Colonic mucosa (tissue), 4 donors: ENCODE data around the gene NSMCE3. TPM values are rescaled to one million over a fixed set of nuclear protein-coding genes. Genes with fewer than 3 reads are reported as not detected.
"Not testable (repeated sequence)": the region's sequence is repeated elsewhere in the genome, so short reads cannot be mapped to it uniquely, and the experiment has no call there.

Experiments used
- DNase-seq: peaks from one replicate; pipeline ENCODE4 v3.0.0-alpha.2; 2020
- H3K27ac ChIP-seq: fragments of 200-600 bp; one replicate; pipeline ENCODE4 v1.8.0; 2021
- H3K27me3 ChIP-seq: fragments of 200-600 bp; one replicate; pipeline ENCODE4 v1.8.0; 2021
- H3K36me3 ChIP-seq: fragments of 200-600 bp; one replicate; pipeline ENCODE4 v1.8.0; 2021
- H3K4me1 ChIP-seq: fragments of 200-600 bp; one replicate; pipeline ENCODE4 v1.8.0; 2021; ENCODE audit warnings: mild to moderate bottlenecking
- H3K4me3 ChIP-seq: fragments of 200-600 bp; one replicate; pipeline ENCODE4 v1.8.0; 2021
- H3K9ac ChIP-seq, 2 donors: one replicate each; pipeline ENCODE4 v1.7.0; 2013; ENCODE audit warnings: control low read depth in 2 of 2, low read depth in 2 of 2, low read length in 2 of 2
- H3K9me3 ChIP-seq: fragments of 200-600 bp; one replicate; pipeline ENCODE4 v1.8.0; 2021
- CTCF ChIP-seq: fragments of 200-600 bp; IDR thresholded peaks from one replicate; pipeline ENCODE4 v1.8.0; 2022; ENCODE audit warnings: antibody characterized with exemption, mild to moderate bottlenecking
- intact Hi-C: fragments of 100-400 bp; cut with DNase I; formaldehyde crosslinking; loops from one replicate; pipeline ENCODE4 v1.14.1; 2022
- total RNA-seq, 2 donors: library from RNA; stranded (reverse); fragmentation: NEBNext Ultra II Directional in 1 of 2; extraction: Animal tissue kit (Norgen Biotek cat#: 25700) in 1 of 2; gene quantifications; one replicate each; pipeline ENCODE4 v1.2.1, GENCODE V29; 2021
- donor health status: healthy.
- donor health status: DM: no; HTN: no; CAD: no.
- donor health status: DM: no; HTN: no; CAD: no.

Gene NSMCE3
- total RNA-seq, 2 donors from 2014 or later: 4.2 TPM

- H3K4me3 ChIP-seq: no peak overlapping the region
- no peak overlapping the region for H3K27ac ChIP-seq
- TF ChIP-seq CTCF: no peak
- intact Hi-C loops: no loop called here
- H3K9ac ChIP-seq: no peak overlapping the region
- no peaks in the 10 kb centered on the region for H3K4me1 ChIP-seq
- no peaks in the 10 kb centered on the region for H3K27me3 ChIP-seq
- DNase-seq: no peak
- no peaks in the 10 kb centered on the region for H3K36me3 ChIP-seq
- H3K9me3 ChIP-seq: no peaks in the 10 kb centered on the region
These were observed 43.0 kb downstream of the NSMCE3 start for GRCh38 chr15:29226436-29227208.

GRCh38 chr15:29225534-29226234 is 43.9 kb downstream of the NSMCE3 start:
- intact Hi-C loops: no loop called here
- H3K27me3 ChIP-seq: no peaks in the 10 kb centered on the region
- H3K27ac ChIP-seq: no peak overlapping the region
- H3K9me3 ChIP-seq: no peaks in the 10 kb centered on the region
- H3K9ac ChIP-seq: no peak overlapping the region
- no peaks in the 10 kb centered on the region for H3K36me3 ChIP-seq
- no peaks in the 10 kb centered on the region for H3K4me1 ChIP-seq
- H3K4me3 ChIP-seq: no peak overlapping the region
- no peak for TF ChIP-seq CTCF
- no peak for DNase-seq

- H3K27me3 ChIP-seq, H3K4me1 ChIP-seq, H3K4me3 ChIP-seq, H3K27ac ChIP-seq, intact Hi-C loops, H3K36me3 ChIP-seq, H3K9me3 ChIP-seq, H3K9ac ChIP-seq, DNase-seq: not testable (repeated sequence)
These were observed 44.6 kb downstream of the NSMCE3 start for GRCh38 chr15:29224987-29225363.

- DNase-seq, H3K27me3 ChIP-seq, intact Hi-C loops, H3K9me3 ChIP-seq, H3K4me1 ChIP-seq, H3K4me3 ChIP-seq, H3K27ac ChIP-seq, H3K36me3 ChIP-seq, H3K9ac ChIP-seq: not testable (repeated sequence)
These were observed 45.2 kb downstream of the NSMCE3 start for GRCh38 chr15:29224235-29224986.

- Histone ChIP-seq H3K9me3 (no peaks in the 10 kb centered on the region), H3K27ac (no peak overlapping the region), H3K4me1 (no peaks in the 10 kb centered on the region), H3K27me3 (no peaks in the 10 kb centered on the region), H3K36me3 (no peaks in the 10 kb centered on the region), H3K9ac (no peak overlapping the region), H3K4me3 (no peak overlapping the region)
- no peak for TF ChIP-seq CTCF
- intact Hi-C loops: no loop called here
- DNase-seq: no peak
These were observed 46.0 kb downstream of the NSMCE3 start for GRCh38 chr15:29223640-29224039.

- Histone ChIP-seq H3K9me3 (no peaks in the 10 kb centered on the region), H3K4me1 (no peaks in the 10 kb centered on the region), H3K36me3 (no peaks in the 10 kb centered on the region), H3K9ac (no peak overlapping the region), H3K27ac (no peak overlapping the region), H3K27me3 (no peaks in the 10 kb centered on the region), H3K4me3 (no peak overlapping the region)
- TF ChIP-seq CTCF: no peak
- no peak for DNase-seq
- intact Hi-C loops: no loop called here
These were observed 47.3 kb downstream of the NSMCE3 start for GRCh38 chr15:29222129-29222853.
